Epithelial cell of alveolus of lung (primary cell): ENCODE measurements around the gene POU2AF3. TPM values are rescaled to one million over a fixed set of nuclear protein-coding genes. Genes with fewer than 3 reads are reported as not detected.

Experiments
- total RNA-seq: library from RNA; depleted of rRNA; stranded (reverse); fragments of >200 nt; gene quantifications from 2 replicates; pipeline ENCODE4 v1.2.1, GENCODE V29; 2015

Gene POU2AF3
- 0.26 TPM in 1 of 2 replicates, not detected in the other for total RNA-seq

GRCh38 chr11:111298413-111299100 lies at the start of gene POU2AF3:
Gene POU2AF3 (plus strand): TSS chr11:111298546. CDS start chr11:111298582, 36 bp downstream.

Other genes with a start within 250 kb of the POU2AF3 start
- gene POU2AF2, start 52.8 kb upstream of the POU2AF3 start, total RNA-seq, result not detected in 2 replicates
- gene POU2AF1, start 80.7 kb downstream of the POU2AF3 start, total RNA-seq, result under 0.01 TPM in 1 of 2 replicates, not detected in the other
- gene BTG4, start 213.8 kb downstream of the POU2AF3 start, total RNA-seq, result 0.13 TPM in 1 of 2 replicates, not detected in the other
- under 0.01 TPM in 1 of 2 replicates, not detected in the other for gene HOATZ, start 216.2 kb downstream of the POU2AF3 start, total RNA-seq
- 22.4 and 27.9 TPM in 2 replicates for gene LAYN, start 242.2 kb downstream of the POU2AF3 start, total RNA-seq